Activated CD8-positive, alpha-beta memory T cell treated with anti-CD3 and anti-CD28 coated beads for 48 hours (primary cell): Measurements from ENCODE around the gene SLC4A2.

ENCODE experiments used
- DNase-seq, 3 experiments: peaks; one replicate each; pipeline ENCODE4 v3.0.0-alpha.2; 2020; ENCODE audit warnings: low read depth in 2 of 3, low spot score in 2 of 3

SLC4A2 gene

DNA sequence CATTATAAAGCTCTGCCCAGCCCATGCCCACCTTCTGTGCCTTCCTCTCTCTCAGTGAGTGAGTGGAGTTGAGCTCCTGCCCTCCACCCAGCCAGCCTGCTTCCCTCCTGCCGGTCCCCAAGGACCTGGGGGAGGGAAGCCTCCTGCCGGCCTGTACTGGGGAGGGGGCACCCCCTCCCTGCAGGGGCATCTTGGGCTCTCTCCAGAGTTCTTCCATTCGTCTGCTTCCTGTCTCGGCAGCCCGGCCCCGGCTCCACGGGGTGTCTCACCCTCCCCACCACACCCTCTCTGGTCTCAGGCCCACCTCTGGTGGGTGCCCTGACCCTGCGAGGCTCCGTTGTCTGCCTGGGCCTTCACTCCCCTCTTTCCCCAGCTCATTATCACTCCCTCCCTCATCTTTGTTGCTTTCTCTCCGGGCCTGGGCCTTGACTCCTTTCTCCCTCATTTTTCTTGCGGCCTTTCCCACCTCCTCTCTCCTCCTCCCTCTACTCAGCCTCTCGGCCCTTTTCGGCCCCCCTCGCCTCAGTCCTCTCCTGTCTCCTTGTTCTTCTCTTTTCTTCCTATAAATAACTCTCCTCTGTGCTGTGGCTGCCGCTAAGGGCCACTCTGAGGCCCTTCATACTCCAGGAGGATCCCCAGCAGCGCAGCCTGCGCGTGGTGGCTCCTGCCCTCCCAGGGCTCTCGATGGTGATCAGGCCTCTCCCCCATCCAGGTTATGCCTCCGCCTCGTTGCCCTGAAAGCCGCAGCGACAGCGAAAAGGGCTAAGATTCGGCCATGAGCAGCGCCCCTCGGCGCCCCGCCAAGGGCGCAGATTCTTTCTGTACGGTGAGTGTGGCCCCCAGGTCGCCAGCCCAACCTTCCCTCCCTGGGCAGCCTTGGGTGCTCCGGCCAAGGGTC, 2.1 kb downstream of the SLC4A2 start:
- DNase-seq, result no peak

DNA sequence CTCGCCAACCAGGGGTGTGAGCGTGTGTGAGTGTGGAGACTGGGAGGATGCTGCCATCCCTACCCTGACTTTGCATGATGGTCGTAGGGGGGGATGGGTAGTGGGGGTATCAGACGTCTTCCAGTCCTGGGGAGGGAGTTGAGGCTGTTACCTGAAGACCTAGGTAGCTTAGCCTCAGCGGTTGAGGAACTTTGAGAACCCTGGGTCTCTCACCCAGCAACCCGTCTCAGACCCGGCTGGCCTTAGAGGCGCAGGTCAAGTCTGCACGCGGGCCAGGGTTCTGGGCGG, 2.7 kb downstream of the SLC4A2 start:
- DNase-seq, result no peak

DNA sequence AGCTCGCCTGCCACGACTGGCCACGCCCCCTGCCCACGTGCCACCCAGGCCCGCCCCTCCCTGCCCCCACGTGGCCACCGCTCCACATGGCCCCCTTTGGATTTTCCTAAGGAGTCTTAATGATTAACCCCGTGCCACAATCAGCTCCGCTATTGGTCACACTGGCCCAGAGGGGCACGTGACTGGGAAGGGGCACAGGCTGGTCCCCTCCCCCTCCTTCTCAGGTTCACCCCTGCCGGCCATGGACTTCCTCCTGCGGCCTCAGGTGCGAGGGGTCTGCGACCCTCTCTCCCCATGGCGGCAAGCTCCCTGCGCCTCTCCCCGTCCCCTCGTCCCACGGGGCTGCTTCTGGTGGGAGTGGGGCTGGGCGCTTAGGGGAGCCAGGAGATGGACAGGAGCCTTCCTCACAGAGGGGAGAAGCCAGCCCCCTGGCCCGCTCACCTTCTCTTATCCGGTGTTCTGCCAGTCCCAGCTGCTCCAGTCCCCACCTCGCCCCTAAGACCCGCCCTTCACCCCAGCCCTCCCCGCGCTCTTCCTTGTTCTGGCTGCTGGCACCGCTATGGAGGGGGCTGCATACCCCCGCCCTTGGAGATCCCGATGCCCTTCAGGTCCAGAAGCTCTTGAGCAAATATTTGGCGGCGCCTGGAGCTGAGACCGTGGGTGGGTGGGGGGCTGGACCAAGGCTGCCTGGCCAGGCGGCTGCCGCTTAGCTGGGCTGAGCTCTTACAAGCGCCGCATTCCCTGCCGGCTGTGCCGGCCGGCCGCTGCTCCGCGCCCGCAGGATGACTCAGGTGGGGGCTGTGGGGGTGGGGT, 3.2 kb downstream of the SLC4A2 start:
- DNase-seq, result no peak

DNA sequence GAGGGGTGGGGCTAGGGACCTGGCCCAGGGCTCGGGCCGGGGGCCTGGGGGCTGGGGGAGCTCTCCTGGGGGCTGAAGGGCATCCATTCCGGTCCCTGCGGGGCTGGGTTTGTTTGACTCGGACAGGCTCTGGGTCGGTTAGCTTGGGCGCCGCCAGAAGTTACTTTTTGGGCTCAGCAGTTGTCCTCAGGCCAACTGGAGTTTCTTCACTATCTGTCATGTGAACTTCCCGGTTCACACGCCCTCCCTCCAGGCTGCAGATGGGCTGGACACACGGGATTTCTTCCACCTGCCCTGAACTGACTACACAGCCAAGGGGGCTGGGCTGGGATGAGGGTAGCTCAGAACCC, 3.8 kb downstream of the SLC4A2 start:
- no peak for DNase-seq

DNA sequence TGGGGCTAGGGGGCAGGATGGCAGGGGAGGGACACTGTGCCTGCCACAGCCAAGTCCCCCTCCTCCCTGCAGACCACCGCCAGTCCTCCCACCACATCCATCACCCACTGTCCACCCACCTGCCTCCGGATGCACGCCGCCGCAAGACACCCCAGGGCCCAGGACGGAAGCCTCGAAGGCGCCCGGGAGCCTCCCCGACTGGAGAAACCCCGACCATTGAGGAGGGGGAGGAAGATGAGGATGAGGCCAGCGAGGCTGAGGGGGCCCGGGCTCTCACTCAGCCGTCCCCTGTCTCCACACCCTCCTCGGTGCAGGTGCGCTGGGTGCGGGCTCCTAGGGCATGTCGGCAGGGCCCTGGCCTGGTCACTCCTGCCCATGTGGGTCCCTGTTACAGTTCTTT, 5.1 kb downstream of the SLC4A2 start:
- no peak for DNase-seq

DNA sequence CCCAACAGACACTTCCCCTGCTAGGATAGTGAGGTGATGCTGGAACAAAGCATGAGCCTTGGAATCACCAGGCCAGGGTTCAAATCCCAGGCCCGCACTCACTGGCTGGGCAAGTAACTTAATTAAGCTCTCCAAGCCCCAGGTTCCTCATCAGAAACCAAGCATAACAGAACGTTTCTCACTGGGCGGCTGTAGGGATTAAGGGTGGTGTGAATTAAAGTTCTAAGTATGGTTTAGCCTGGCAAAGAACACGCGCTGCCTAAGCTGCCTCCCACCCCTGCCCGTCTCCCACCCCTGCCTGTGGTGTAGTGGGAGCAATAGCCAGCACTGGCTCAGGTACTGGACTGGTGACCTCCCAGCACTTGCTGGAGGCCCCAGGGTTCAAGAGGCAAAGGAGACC, 5.6 kb downstream of the SLC4A2 start:
- no peak for DNase-seq

DNA sequence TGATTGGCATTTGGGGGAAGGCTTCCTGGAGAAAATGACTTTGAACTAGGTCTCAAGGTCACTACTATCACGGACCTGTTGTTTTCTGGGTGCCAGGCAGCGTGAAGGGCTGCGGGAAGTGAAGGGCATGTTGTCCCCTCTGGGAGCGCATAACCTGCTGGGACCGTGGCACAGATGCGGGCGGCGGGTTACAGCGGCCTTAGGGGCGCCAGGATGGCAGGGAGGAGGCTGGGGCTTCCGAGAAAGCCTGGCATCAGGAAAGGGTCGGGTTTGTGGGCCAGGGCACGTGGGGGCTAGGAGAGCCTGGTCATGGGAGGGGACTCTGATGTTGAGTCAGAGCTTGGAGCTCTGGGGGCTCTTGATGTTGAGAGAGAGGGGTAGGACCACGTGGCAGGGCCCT, 6.1 kb downstream of the SLC4A2 start:
- no peak for DNase-seq

DNA sequence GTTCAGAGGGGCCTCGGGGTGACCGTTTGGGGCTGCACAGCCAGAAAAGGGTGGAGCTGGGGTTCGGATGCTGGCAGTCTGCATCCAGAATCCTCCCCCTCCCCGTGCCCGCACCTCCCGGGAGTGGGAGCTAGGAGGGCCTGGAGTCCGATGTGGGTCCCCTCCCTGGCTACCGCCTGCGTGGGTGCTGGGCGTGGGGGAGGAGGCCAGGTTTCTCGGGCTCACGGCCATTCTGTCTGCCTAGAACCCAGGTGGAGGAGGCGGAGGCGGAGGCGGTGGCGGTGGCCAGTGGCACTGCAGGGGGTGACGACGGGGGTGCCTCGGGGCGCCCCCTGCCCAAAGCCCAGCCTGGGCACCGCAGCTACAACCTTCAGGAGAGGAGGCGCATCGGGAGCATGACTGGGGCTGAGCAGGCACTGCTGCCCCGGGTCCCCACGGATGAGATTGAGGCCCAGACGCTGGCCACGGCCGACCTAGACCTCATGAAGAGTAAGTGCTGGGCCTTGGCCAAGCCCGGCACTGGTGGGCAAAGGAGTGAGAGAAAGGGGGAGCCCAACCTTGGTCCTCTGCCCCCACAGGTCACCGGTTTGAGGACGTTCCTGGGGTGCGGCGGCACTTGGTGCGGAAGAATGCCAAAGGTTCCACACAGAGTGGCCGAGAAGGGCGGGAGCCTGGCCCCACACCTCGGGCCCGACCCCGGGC, 7.0 kb downstream of the SLC4A2 start:
- no peak for DNase-seq

DNA sequence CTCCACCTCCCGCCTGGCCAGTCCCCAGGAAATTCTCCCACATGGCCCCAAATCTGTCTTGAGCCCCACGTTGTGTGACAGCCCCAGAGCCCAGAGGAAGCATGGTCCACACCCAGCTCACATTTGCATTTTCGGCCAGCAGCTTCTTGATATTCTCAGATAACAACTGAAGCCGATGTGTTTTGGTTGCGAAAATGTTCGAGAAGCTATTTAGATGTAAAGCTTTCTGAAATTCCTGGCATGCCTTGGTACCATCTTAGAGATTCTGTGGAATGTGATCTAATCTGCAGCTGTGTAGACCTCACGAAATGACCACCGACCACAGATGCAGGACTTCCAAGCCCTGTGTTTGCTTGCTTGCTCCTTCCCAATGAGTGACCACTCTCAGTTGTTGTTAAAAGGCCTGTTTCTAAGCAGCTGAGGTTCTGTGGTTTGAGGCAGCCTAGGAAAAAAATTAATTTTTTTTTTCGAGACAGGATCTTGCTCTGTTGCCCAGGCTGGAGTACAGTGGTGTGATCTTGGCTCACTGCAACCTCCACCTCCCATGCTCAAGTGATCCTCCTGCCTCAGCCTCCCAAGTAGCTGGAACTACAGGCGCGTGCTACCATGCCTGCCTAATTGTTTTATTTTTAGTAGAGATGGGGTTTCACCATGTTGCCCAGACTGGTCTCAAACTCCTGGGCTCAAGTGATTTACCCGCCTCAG, 8.8 kb downstream of the SLC4A2 start:
- no peak for DNase-seq

DNA sequence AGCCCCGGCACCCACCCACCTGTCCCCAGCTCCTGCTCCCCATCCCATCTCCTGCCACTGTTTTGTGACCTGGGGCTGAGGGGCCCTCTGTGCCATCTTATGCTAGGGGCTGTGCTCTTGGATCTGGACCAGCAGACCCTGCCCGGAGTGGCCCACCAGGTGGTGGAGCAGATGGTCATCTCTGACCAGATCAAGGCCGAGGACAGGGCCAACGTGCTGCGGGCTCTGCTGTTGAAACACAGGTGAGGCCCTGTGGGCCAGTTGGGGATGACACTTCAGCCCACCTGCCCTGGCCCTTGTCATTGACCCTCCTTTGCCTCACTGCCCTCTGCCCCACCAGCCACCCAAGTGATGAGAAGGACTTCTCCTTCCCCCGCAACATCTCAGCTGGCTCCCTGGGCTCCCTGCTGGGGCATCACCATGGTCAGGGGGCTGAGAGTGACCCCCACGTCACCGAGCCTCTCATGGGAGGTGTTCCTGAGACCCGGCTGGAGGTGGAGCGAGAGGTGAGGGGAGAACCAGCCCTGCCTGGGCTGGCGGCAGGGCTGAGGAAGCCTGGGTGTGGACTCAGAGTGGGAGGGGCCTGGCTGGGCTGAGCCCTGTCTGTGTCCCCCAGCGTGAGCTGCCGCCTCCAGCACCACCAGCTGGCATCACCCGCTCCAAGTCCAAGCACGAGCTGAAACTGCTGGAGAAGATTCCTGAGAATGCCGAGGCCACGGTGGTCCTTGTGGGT, 10.6 kb downstream of the SLC4A2 start:
- no peak for DNase-seq

DNA sequence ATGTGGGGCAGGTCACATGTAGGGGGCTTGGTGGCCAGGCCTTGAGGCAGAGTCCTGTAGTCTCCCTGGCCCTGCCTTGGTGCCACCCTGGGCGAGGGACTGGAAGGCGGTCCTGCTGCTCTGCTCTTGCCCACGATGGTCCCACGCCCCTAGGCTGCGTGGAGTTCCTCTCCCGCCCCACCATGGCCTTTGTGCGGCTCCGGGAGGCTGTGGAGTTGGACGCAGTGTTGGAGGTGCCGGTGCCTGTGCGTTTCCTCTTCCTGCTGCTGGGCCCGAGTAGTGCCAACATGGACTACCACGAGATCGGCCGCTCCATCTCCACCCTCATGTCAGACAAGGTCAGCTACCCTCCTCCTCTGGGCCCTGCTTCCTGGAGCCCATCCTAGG, 11.2 kb downstream of the SLC4A2 start:
- DNase-seq, result no peak

DNA sequence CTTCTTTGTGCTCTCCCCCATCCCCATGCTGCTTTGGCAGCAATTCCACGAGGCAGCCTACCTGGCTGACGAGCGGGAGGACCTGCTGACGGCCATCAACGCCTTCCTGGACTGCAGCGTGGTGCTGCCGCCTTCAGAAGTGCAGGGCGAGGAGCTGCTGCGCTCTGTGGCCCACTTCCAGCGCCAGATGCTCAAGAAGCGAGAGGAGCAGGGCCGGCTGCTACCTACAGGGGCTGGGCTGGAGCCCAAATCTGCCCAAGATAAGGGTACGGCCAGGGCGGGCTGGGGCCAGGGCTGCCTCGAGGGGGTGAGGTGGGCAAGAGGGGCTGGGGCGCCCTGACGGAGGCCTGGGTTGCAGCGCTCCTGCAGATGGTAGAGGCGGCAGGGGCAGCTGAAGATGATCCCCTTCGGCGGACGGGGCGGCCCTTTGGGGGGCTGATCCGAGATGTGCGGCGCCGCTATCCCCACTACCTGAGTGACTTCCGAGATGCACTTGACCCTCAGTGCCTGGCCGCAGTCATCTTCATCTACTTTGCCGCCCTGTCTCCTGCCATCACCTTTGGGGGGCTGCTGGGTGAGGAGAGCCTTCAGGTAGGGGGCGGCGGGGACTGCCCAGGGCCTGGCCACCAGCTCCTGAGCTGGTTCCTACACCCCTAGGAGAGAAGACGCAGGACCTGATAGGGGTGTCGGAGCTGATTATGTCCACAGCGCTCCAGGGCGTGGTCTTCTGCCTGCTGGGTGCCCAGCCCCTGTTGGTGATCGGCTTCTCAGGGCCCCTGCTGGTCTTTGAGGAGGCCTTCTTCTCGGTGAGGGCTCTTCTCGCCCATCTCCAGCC, 11.9 kb downstream of the SLC4A2 start:
- no peak for DNase-seq

DNA sequence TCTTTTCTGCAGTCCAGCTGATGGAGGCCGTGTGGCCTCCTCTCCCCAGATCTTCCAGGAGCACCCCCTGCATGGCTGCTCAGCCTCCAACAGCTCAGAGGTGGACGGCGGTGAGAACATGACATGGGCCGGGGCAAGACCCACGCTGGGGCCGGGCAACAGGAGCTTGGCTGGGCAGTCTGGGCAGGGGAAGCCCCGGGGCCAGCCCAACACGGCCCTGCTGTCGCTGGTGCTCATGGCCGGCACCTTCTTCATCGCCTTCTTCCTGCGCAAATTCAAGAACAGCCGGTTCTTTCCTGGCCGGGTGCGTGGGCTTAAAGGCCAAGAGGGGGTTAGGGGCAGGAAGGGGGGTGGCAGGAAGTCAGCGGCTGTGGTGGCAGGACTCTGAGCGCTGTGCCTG, 14.6 kb downstream of the SLC4A2 start:
- DNase-seq, result no peak

DNA sequence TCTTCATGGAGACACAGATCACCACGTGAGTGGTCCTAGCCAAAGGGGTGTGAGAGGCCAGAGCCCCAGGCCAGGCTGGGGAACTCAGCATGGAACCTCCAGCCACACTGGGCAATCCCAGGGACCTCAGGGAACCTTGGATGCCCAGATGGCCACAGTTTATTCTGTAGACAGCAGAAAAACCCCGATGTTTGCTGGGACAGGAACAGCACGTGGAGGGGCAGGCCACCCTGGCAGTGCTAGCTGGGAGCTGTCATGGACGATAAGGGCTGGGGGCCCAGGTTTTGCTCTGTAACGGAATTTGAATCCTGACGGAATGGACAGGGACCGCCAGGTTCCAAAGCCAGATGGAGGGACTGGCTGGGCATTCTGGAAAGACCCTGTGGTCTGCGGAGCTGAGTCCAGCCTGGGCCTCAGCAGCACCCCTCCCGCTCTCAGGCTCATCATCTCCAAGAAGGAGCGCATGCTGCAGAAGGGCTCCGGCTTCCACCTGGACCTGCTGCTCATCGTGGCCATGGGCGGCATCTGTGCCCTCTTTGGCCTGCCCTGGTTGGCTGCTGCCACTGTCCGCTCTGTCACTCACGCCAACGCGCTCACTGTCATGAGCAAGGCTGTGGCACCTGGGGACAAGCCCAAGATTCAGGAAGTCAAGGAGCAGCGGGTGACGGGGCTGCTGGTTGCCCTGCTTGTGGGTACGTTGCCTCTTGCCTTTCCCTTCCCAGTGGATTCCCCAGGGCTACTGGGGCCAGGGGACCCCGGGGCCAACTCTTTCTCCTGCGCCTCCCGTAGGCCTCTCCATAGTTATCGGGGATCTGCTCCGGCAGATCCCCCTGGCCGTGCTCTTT, 15.7 kb downstream of the SLC4A2 start:
- DNase-seq, result no peak

DNA sequence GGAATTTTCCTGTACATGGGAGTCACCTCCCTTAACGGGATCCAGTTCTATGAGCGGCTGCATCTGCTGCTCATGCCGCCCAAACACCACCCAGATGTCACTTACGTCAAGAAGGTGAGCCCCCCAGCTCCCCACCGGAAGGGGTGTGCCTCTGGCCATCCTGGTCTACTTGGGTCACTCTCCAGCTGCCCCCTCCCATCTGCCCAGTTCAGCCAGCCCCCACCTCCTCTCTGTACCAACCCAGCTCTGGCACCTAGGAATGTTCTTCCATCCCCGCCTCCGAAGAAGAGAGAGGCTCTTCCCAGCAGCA, 16.2 kb downstream of the SLC4A2 start:
- DNase-seq, result no peak

DNA sequence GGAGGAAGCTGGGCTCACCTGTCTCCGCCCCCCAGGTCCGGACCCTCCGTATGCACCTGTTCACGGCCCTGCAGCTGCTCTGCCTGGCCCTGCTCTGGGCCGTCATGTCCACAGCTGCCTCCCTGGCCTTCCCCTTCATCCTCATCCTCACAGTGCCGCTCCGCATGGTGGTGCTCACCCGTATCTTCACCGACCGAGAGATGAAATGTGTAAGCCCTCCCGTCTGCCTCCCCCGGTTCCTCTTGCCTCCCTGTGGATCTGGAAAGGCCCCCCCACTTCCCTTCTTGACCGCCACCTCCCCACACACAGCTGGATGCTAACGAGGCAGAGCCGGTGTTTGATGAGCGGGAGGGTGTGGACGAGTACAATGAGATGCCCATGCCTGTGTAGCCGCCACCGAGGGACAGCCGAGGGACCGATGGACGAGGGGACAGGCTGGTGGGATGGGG, 16.6 kb downstream of the SLC4A2 start:
- no peak for DNase-seq

DNA sequence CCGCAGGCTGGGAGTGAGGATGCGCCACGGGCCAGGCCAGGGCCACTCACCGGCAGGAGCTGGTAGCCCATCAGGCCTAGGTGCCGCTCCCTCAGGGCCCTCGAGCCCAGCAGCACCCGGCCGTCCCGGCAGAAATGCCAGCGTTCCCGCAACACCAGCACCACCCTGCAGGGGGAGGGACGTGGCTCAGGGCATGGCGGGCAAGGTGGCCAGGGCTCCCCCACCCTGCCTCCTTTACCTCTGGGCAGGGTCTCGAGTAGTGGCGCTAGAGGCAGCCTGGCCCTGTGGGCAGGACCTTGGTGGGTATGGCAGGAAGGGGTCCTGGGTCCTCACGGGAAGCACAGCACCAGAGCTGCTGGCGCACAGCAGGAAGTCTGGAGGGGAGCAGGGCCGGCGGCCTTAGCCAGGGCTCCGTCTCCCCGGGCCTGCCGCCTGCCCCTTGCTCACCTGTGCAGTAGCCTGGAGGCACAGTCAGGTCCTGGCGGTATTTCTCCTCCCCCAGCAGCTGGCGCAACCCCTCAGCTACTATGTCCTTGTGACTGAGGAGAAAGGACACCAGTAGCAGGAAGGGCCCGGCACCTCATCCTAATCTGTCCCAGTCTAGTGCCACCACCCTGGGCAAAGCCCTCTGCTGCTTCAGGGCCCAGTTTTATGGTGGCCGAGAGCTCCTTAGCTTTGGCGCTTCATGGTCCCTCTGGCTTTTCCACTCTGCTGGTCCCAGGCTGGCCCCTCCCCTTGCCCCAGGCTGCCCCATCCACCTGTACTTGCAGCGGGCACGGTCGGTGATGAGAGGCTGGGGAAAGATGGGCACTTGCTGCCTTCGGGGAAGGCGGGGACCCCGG, 17.7 kb downstream of the SLC4A2 start:
- DNase-seq, result no peak

DNA sequence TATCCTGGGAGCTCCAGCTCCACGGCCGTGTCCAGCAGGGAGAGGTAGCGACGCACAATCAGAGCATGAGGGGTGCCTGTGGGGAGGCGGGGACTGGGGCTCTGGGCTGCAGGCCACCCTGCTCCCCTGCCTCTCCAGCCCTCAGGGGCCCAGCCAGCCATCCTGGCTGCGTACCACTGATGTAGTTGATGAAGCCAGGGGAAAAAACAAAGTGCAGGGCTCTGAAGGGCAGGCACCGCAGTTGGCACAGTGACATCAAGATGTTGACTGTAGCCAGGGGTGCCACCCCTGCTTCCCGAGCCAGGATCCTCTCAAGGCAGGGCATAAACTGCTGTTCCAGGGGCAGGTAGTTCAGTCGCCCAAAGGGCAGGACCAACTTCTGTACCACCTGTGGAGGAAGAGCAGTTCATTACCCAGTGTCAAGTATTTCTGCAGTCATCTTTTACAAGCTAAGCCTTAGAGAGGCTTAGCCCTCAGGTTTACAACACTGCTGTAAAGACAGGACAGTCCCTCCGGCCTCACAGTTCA, 18.4 kb downstream of the SLC4A2 start:
- DNase-seq, result no peak
